PC-3 (cell line): ENCODE results near the gene PAPSS1. TPM values are rescaled to one million over a fixed set of nuclear protein-coding genes. Genes with fewer than 3 reads are reported as not detected.
A peak's percentile ranks its signal among the peaks of the same experiment; 100 is the strongest.

ENCODE experiments used
- ATAC-seq: fragments of 200-7000 bp; cut with Tn5 transposase; 2 replicates; pipeline ENCODE4 v1.9.1; 2020; ENCODE audit warnings: mild to moderate bottlenecking, moderate library complexity
- BruUV-seq: library from RNA; stranded (reverse); fragments of 400-500 nt; replicated peaks from 2 replicates; lab custom pipeline; 2021; lab: Mats Ljungman, UMichigan
- CTCF ChIA-PET: fragments of 300-600 bp; sonication (Branson Sonifier 250); formaldehyde crosslinking; loops from one replicate; lab custom pipeline; 2022; ENCODE audit warnings: antibody characterized with exemption; lab: Charles Lee
- POLR2A ChIA-PET: fragments of 300-600 bp; sonication (Branson Sonifier 250); formaldehyde crosslinking; loops from one replicate; lab custom pipeline; 2022; ENCODE audit warnings: antibody characterized with exemption; ENCODE audit not compliant: unreplicated experiment; lab: Charles Lee
- DNase-seq: peaks from one replicate; pipeline ENCODE4 v3.0.0-alpha.2; 2015
- H2AFZ ChIP-seq: fragments of 300-600 bp; sonication (generic); 2 replicates; pipeline ENCODE4 v1.6.0; 2016; ENCODE audit warnings: antibody characterized with exemption, low read length
- H3F3A ChIP-seq: fragments of 300-600 bp; sonication (generic); one replicate; pipeline ENCODE4 v1.6.0; 2017; ENCODE audit warnings: antibody characterized with exemption, low read length, control low read depth, mild to moderate bottlenecking; ENCODE audit not compliant: unreplicated experiment
- H3K27ac ChIP-seq: fragments of 300-600 bp; sonication (generic); 2 replicates; pipeline ENCODE4 v1.5.1; 2016; ENCODE audit warnings: mild to moderate bottlenecking, low read length
- H3K27me3 ChIP-seq: fragments of 300-600 bp; sonication (generic); 2 replicates; pipeline ENCODE4 v1.6.1; 2016; ENCODE audit warnings: low read length, mixed read lengths
- H3K36me3 ChIP-seq: fragments of 300-600 bp; sonication (generic); 2 replicates; pipeline ENCODE4 v1.6.1; 2016; ENCODE audit warnings: low read depth, mixed run types, low read length, mixed read lengths
- H3K4me1 ChIP-seq: fragments of 300-600 bp; sonication (generic); 2 replicates; pipeline ENCODE4 v1.5.1; 2016; ENCODE audit warnings: low read length; ENCODE audit not compliant: insufficient read depth
- H3K4me2 ChIP-seq: fragments of 300-600 bp; sonication (generic); 2 replicates; pipeline ENCODE4 v1.6.0; 2016; ENCODE audit warnings: low read length
- H3K4me3 ChIP-seq: fragments of 300-600 bp; sonication (generic); 2 replicates; pipeline ENCODE4 v1.5.1; 2016; ENCODE audit warnings: mild to moderate bottlenecking, low read length, mixed read lengths
- H3K79me2 ChIP-seq: fragments of 300-600 bp; sonication (generic); 2 replicates; pipeline ENCODE4 v1.6.1; 2017; ENCODE audit warnings: low read length, mixed read lengths
- H3K9ac ChIP-seq: fragments of 300-600 bp; sonication (generic); 2 replicates; pipeline ENCODE4 v1.6.0; 2016; ENCODE audit warnings: mild to moderate bottlenecking, low read length
- H3K9me2 ChIP-seq: fragments of 300-600 bp; sonication (generic); replicated peaks from 2 replicates; pipeline ENCODE4 v1.6.1; 2016; ENCODE audit warnings: mixed run types, low read length, mixed read lengths
- H3K9me3 ChIP-seq: fragments of 300-600 bp; sonication (generic); 2 replicates; pipeline ENCODE4 v1.6.1; 2016; ENCODE audit warnings: low read length, mixed read lengths
- H4K20me1 ChIP-seq: fragments of 300-600 bp; sonication (generic); 2 replicates; pipeline ENCODE4 v1.6.1; 2016; ENCODE audit warnings: low read length, mixed read lengths
- EZH2 ChIP-seq: fragments of 300-600 bp; sonication (generic); IDR thresholded peaks from one replicate; pipeline ENCODE4 v1.6.1; 2017; ENCODE audit warnings: antibody characterized with exemption, mild to moderate bottlenecking, low read length; ENCODE audit not compliant: unreplicated experiment
- EZH2phosphoT487 ChIP-seq: fragments of 300-600 bp; sonication (generic); IDR thresholded peaks from 2 replicates; pipeline ENCODE4 v1.6.1; 2018; ENCODE audit warnings: mild to moderate bottlenecking, antibody characterized with exemption, low read length, borderline replicate concordance
- intact Hi-C: fragments of 100-400 bp; cut with micrococcal nuclease; formaldehyde crosslinking; loops from 2 replicates; pipeline ENCODE4 v1.9.0; 2023
- total RNA-seq: library from RNA; depleted of rRNA; stranded (reverse); fragments of >200 nt; gene quantifications from 2 replicates; pipeline ENCODE4 v1.2.3, GENCODE V29; 2014
- TF ChIP-seq, protein P1 (sequence below): fragments of 300-600 bp; sonication (generic); conservative IDR thresholded peaks from 2 replicates; pipeline ENCODE4 v1.5.1; 2017; ENCODE audit warnings: antibody characterized with exemption, low read depth, mild to moderate bottlenecking, low read length

PAPSS1 gene
- total RNA-seq, 1 experiment from 2014 or later: 28.0 TPM

DNA sequence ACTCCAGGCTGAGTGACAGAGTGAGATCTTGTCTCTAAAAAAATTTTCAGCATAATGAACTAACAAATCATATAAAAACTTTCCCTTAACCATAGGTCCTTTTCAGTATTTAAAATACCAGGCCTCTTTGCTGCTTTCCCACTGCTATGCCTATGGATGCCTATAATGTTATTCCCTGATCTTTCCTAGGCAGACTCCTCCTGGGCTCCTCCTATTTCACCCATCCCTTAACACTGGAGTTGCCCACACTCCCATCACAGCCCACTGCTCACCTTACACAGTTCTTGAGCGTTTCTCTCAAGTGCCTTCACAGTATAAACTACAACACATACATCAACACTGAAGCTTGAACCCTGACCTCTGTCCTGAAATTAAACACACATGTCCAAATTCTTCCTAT is 31.6 kb downstream of the PAPSS1 start:
- Histone ChIP-seq H3F3A (no peaks in the 10 kb centered on the region), H3K4me1 (peaks cover 32% of the 10 kb centered on the region), H3K79me2 (peaks cover 13% of the 10 kb centered on the region), H3K27me3 (no peaks in the 10 kb centered on the region), H3K9ac (no peak overlapping the region), H3K36me3 (peaks cover 7% of the 10 kb centered on the region; the same call in 1 of the 2 replicates), H2AFZ (no peak overlapping the region), H3K4me2 (no peak overlapping the region), H4K20me1 (0 out of 2 replicates have a peak, but pooled peaks cover 4% of the 10 kb centered on the region), H3K4me3 (no peak overlapping the region), H3K9me2 (no peaks in the 10 kb centered on the region), H3K27ac (no peak overlapping the region), H3K9me3 (no peaks in the 10 kb centered on the region)
- intact Hi-C loops: no loop called here
- POLR2A ChIA-PET: no interaction called here
- no peak for ATAC-seq
- no TSS peak for BruUV-seq
- CTCF ChIA-PET: no interaction called here
- no peak for DNase-seq
- TF ChIP-seq EZH2phosphoT487 (no peak), EZH2 (no peak)
- TF ChIP-seq, protein P1, sequence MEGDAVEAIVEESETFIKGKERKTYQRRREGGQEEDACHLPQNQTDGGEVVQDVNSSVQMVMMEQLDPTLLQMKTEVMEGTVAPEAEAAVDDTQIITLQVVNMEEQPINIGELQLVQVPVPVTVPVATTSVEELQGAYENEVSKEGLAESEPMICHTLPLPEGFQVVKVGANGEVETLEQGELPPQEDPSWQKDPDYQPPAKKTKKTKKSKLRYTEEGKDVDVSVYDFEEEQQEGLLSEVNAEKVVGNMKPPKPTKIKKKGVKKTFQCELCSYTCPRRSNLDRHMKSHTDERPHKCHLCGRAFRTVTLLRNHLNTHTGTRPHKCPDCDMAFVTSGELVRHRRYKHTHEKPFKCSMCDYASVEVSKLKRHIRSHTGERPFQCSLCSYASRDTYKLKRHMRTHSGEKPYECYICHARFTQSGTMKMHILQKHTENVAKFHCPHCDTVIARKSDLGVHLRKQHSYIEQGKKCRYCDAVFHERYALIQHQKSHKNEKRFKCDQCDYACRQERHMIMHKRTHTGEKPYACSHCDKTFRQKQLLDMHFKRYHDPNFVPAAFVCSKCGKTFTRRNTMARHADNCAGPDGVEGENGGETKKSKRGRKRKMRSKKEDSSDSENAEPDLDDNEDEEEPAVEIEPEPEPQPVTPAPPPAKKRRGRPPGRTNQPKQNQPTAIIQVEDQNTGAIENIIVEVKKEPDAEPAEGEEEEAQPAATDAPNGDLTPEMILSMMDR: no peak

DNA sequence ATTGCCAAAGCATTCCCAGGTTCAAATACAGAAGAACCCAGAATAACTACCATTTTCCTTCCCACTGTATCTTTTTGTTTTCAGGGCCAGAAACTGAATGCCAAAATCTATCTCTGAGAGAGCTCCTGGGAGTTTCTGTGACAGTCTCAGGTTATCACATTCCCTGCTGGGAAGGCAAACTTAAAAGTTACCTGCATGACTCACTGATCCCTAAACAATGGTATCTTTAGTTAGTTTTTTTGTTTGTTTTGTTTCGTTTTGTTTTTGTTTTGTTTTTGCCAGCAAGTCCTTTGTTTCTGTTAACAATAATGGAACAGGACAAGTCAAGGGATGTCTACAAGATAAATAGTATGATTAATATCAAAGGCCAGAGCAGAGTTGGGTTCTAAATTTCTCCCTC is 34.3 kb downstream of the PAPSS1 start:
- peaks cover 7% of the 10 kb centered on the region; the same call in 1 of the 2 replicates for H3K36me3 ChIP-seq
- peaks cover 13% of the 10 kb centered on the region for H3K79me2 ChIP-seq
- 0 out of 2 replicates have a peak, but pooled peaks cover 4% of the 10 kb centered on the region for H4K20me1 ChIP-seq
- no peak overlapping the region for H3K4me2 ChIP-seq
- DNase-seq (no peak), ATAC-seq (no peak)
- intact Hi-C loops: no loop called here
- H3K4me3 ChIP-seq: no peak overlapping the region
- CTCF ChIA-PET: no interaction called here
- H3F3A ChIP-seq: no peaks in the 10 kb centered on the region
- no peak overlapping the region for H2AFZ ChIP-seq
- BruUV-seq: no TSS peak
- H3K4me1 ChIP-seq: peaks cover 26% of the 10 kb centered on the region
- no peak overlapping the region for H3K27ac ChIP-seq
- no peaks in the 10 kb centered on the region for H3K9me2 ChIP-seq
- no peaks in the 10 kb centered on the region for H3K27me3 ChIP-seq
- H3K9me3 ChIP-seq: no peaks in the 10 kb centered on the region
- TF ChIP-seq EZH2 (no peak), EZH2phosphoT487 (no peak)
- TF ChIP-seq, protein P1: no peak
- POLR2A ChIA-PET: no interaction called here
- H3K9ac ChIP-seq: no peak overlapping the region

DNA sequence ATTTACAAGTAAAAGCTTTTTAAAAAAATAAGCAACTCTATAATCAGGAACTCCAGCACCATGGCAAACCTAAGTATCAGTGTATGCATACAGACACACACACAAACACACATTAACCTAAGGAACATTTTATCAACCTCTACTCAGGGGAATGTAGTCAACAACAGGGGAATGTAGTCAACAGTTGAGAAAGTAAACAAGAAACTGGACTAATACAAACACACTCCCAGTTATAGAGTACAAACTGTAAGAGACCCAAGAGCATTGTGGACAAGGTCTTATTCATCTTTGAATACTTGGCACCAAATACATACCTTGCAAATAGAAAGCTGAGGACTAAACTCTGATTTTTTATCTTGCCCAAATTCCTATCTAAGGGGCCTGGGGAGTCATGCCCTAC is 36.2 kb downstream of the PAPSS1 start:
- POLR2A ChIA-PET: no interaction called here
- BruUV-seq: no TSS peak

More for the DNA sequence above, 36.2 kb downstream of the PAPSS1 start:
- ATAC-seq (peak; percentile 89), DNase-seq (peak; percentile 33)
- H4K20me1 ChIP-seq: no peaks in the 10 kb centered on the region
- TF ChIP-seq, protein P1: no peak
- TF ChIP-seq EZH2phosphoT487 (no peak), EZH2 (no peak)
- CTCF ChIA-PET: interaction anchor here (0.6 kb wide), 1 partner anchor 999 kb away, joined by 3 read pairs; no protein-coding TSS in a partner anchor
- H3K27me3 ChIP-seq: no peaks in the 10 kb centered on the region
- no peaks in the 10 kb centered on the region for H3F3A ChIP-seq
- no peak overlapping the region for H3K9ac ChIP-seq
- no peaks in the 10 kb centered on the region for H3K9me3 ChIP-seq
- peaks cover 4% of the 10 kb centered on the region for H3K79me2 ChIP-seq
- intact Hi-C loops: no loop called here
- no peak overlapping the region for H2AFZ ChIP-seq
- H3K36me3 ChIP-seq: peaks cover 7% of the 10 kb centered on the region; the same call in 1 of the 2 replicates
- H3K27ac ChIP-seq: no peak overlapping the region
- H3K4me2 ChIP-seq: no peak overlapping the region
- no peak overlapping the region for H3K4me3 ChIP-seq
- H3K4me1 ChIP-seq: 0 out of 2 replicates have a peak, but pooled peaks cover 9% of the 10 kb centered on the region
- H3K9me2 ChIP-seq: no peaks in the 10 kb centered on the region
